ENCODE results near the gene FAXC.

- TF ChIP-seq CTCF (IDR thresholded peaks at IDR 0.05; ENCODE audit: low read length) (no peak), EZH2phosphoT487 (IDR thresholded peaks at IDR 0.05; ENCODE audit: low read length) (no peak), EZH2 (optimal IDR thresholded peaks at IDR 0.05; ENCODE audit: low read depth, low read length) (no peak)
Measured at GRCh38 chr6:99333068-99333467, 16.4 kb downstream of the FAXC start.
